PC-3 (cell line): Measurements from ENCODE around the gene CIZ1. TPM values are rescaled to one million over a fixed set of nuclear protein-coding genes. Genes with fewer than 3 reads are reported as not detected.

ENCODE experiments used
- ATAC-seq: fragments of 200-7000 bp; cut with Tn5 transposase; 2 replicates; pipeline ENCODE4 v1.9.1; 2020; ENCODE audit warnings: mild to moderate bottlenecking, moderate library complexity
- BruUV-seq: library from RNA; stranded (reverse); fragments of 400-500 nt; replicated peaks from 2 replicates; lab custom pipeline; 2021; lab: Mats Ljungman, UMichigan
- CTCF ChIA-PET: fragments of 300-600 bp; sonication (Branson Sonifier 250); formaldehyde crosslinking; loops from one replicate; lab custom pipeline; 2022; ENCODE audit warnings: antibody characterized with exemption; lab: Charles Lee
- POLR2A ChIA-PET: fragments of 300-600 bp; sonication (Branson Sonifier 250); formaldehyde crosslinking; loops from one replicate; lab custom pipeline; 2022; ENCODE audit warnings: antibody characterized with exemption; ENCODE audit not compliant: unreplicated experiment; lab: Charles Lee
- DNase-seq: peaks from one replicate; pipeline ENCODE4 v3.0.0-alpha.2; 2015
- H2AFZ ChIP-seq: fragments of 300-600 bp; sonication (generic); 2 replicates; pipeline ENCODE4 v1.6.0; 2016; ENCODE audit warnings: antibody characterized with exemption, low read length
- H3F3A ChIP-seq: fragments of 300-600 bp; sonication (generic); one replicate; pipeline ENCODE4 v1.6.0; 2017; ENCODE audit warnings: antibody characterized with exemption, low read length, control low read depth, mild to moderate bottlenecking; ENCODE audit not compliant: unreplicated experiment
- H3K27ac ChIP-seq: fragments of 300-600 bp; sonication (generic); 2 replicates; pipeline ENCODE4 v1.5.1; 2016; ENCODE audit warnings: mild to moderate bottlenecking, low read length
- H3K27me3 ChIP-seq: fragments of 300-600 bp; sonication (generic); 2 replicates; pipeline ENCODE4 v1.6.1; 2016; ENCODE audit warnings: low read length, mixed read lengths
- H3K36me3 ChIP-seq: fragments of 300-600 bp; sonication (generic); 2 replicates; pipeline ENCODE4 v1.6.1; 2016; ENCODE audit warnings: low read depth, mixed run types, low read length, mixed read lengths
- H3K4me1 ChIP-seq: fragments of 300-600 bp; sonication (generic); 2 replicates; pipeline ENCODE4 v1.5.1; 2016; ENCODE audit warnings: low read length; ENCODE audit not compliant: insufficient read depth
- H3K4me2 ChIP-seq: fragments of 300-600 bp; sonication (generic); 2 replicates; pipeline ENCODE4 v1.6.0; 2016; ENCODE audit warnings: low read length
- H3K4me3 ChIP-seq: fragments of 300-600 bp; sonication (generic); 2 replicates; pipeline ENCODE4 v1.5.1; 2016; ENCODE audit warnings: mild to moderate bottlenecking, low read length, mixed read lengths
- H3K79me2 ChIP-seq: fragments of 300-600 bp; sonication (generic); 2 replicates; pipeline ENCODE4 v1.6.1; 2017; ENCODE audit warnings: low read length, mixed read lengths
- H3K9ac ChIP-seq: fragments of 300-600 bp; sonication (generic); 2 replicates; pipeline ENCODE4 v1.6.0; 2016; ENCODE audit warnings: mild to moderate bottlenecking, low read length
- H3K9me2 ChIP-seq: fragments of 300-600 bp; sonication (generic); replicated peaks from 2 replicates; pipeline ENCODE4 v1.6.1; 2016; ENCODE audit warnings: mixed run types, low read length, mixed read lengths
- H3K9me3 ChIP-seq: fragments of 300-600 bp; sonication (generic); 2 replicates; pipeline ENCODE4 v1.6.1; 2016; ENCODE audit warnings: low read length, mixed read lengths
- H4K20me1 ChIP-seq: fragments of 300-600 bp; sonication (generic); 2 replicates; pipeline ENCODE4 v1.6.1; 2016; ENCODE audit warnings: low read length, mixed read lengths
- CTCF ChIP-seq: fragments of 300-600 bp; sonication (generic); conservative IDR thresholded peaks from 2 replicates; pipeline ENCODE4 v1.5.1; 2017; ENCODE audit warnings: antibody characterized with exemption, low read depth, mild to moderate bottlenecking, low read length
- EZH2 ChIP-seq: fragments of 300-600 bp; sonication (generic); IDR thresholded peaks from one replicate; pipeline ENCODE4 v1.6.1; 2017; ENCODE audit warnings: antibody characterized with exemption, mild to moderate bottlenecking, low read length; ENCODE audit not compliant: unreplicated experiment
- EZH2phosphoT487 ChIP-seq: fragments of 300-600 bp; sonication (generic); IDR thresholded peaks from 2 replicates; pipeline ENCODE4 v1.6.1; 2018; ENCODE audit warnings: mild to moderate bottlenecking, antibody characterized with exemption, low read length, borderline replicate concordance
- intact Hi-C: fragments of 100-400 bp; cut with micrococcal nuclease; formaldehyde crosslinking; loops from 2 replicates; pipeline ENCODE4 v1.9.0; 2023
- total RNA-seq: library from RNA; depleted of rRNA; stranded (reverse); fragments of >200 nt; gene quantifications from 2 replicates; pipeline ENCODE4 v1.2.3, GENCODE V29; 2014

Gene CIZ1
- total RNA-seq, 1 experiment from 2014 or later, result 46.1 TPM

GRCh38 chr9:128211981-128212281 lies 20.6 kb upstream of the CIZ1 start:
- no TSS peak for BruUV-seq
- TF ChIP-seq EZH2phosphoT487 (no peak), EZH2 (no peak), CTCF (no peak)
- H2AFZ ChIP-seq, result no peak overlapping the region
- ATAC-seq, result no peak
- H3F3A ChIP-seq, result no peaks in the 10 kb centered on the region
- ChIA-PET POLR2A (no interaction called here), CTCF (no interaction called here)
- H3K27ac ChIP-seq, result no peak overlapping the region
- H3K27me3 ChIP-seq, result no peaks in the 10 kb centered on the region
- H3K4me3 ChIP-seq, result no peak overlapping the region
- H3K79me2 ChIP-seq, result no peaks in the 10 kb centered on the region
- peaks cover 10% of the 10 kb centered on the region; the same call in 1 of the 2 replicates for H3K4me1 ChIP-seq
- H3K9me3 ChIP-seq, result no peaks in the 10 kb centered on the region
- no peaks in the 10 kb centered on the region for H4K20me1 ChIP-seq
- no peak overlapping the region for H3K9ac ChIP-seq
- DNase-seq, result no peak
- no peaks in the 10 kb centered on the region for H3K9me2 ChIP-seq
- no peak overlapping the region for H3K4me2 ChIP-seq
- H3K36me3 ChIP-seq, result no peaks in the 10 kb centered on the region
- intact Hi-C loops, result no loop called here

DNA sequence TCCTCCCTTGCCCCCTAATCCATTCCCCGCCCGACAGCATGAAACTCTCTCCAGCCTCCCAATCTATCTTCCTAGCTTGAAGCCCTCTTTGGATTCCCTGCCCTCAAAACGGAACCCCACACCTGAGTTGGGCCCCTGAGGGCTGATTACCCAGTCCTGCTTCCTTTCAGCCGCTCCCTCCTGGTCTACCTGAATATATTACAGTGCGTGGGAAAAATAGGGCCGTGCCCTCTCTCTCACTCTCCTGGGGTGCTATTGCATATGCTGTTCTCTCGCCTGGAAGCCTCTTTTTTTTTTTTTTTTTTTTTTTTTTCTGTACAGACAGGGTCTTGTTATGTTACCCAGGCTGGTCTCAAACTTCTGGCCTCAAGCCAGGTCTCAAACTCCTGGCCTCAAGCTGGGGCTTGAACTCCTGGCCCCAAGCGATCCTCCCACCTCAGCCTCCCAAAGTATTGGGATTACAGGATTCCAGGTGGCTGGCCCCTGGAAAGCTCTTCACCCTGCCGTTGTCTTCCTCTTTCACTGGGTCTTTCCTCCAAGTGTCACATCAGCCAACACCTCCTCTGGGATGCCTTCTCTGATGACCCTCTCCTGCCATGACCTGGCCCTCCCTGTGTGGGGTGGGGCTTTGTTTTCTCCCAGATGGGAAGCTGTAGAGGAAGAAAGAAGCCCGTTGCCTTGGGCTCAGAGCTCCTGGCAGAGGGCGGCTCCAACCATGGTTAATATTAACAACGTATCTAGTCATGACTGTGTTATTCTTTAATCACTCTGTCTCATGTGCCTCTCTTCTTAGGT lies 20.0 kb upstream of the CIZ1 start:
- intact Hi-C loops, result no loop called here
- Histone ChIP-seq H3K79me2 (no peaks in the 10 kb centered on the region), H2AFZ (no peak overlapping the region), H3K9me3 (no peaks in the 10 kb centered on the region), H3K36me3 (no peaks in the 10 kb centered on the region), H3K27me3 (no peaks in the 10 kb centered on the region), H3K9ac (no peak overlapping the region), H4K20me1 (no peaks in the 10 kb centered on the region), H3K27ac (no peak overlapping the region), H3K4me2 (no peak overlapping the region), H3K4me3 (no peak overlapping the region), H3K9me2 (no peaks in the 10 kb centered on the region), H3F3A (no peaks in the 10 kb centered on the region), H3K4me1 (peaks cover 10% of the 10 kb centered on the region; the same call in 1 of the 2 replicates)
- DNase-seq (no peak), ATAC-seq (no peak)
- TF ChIP-seq EZH2, result no peak
- no peak for TF ChIP-seq CTCF
- no peak for TF ChIP-seq EZH2phosphoT487
- BruUV-seq, result no TSS peak
- ChIA-PET CTCF (interaction anchor here (0.5 kb wide), 1 partner anchor 493 kb away, joined by 6 read pairs; no protein-coding TSS in a partner anchor), POLR2A (no interaction called here)
